GM18870 (cell line): ENCODE data around the gene PHACTR1.
"Not testable (repeated sequence)": the region's sequence is repeated elsewhere in the genome, so short reads cannot be mapped to it uniquely, and the experiment has no call there.

Experiments
- ATAC-seq: cut with Tn5 transposase; IDR thresholded peaks from one replicate; pipeline ENCODE4 v1.9.1; 2021; ENCODE audit warnings: moderate library complexity; ENCODE audit not compliant: unreplicated experiment

The PHACTR1 gene

DNA sequence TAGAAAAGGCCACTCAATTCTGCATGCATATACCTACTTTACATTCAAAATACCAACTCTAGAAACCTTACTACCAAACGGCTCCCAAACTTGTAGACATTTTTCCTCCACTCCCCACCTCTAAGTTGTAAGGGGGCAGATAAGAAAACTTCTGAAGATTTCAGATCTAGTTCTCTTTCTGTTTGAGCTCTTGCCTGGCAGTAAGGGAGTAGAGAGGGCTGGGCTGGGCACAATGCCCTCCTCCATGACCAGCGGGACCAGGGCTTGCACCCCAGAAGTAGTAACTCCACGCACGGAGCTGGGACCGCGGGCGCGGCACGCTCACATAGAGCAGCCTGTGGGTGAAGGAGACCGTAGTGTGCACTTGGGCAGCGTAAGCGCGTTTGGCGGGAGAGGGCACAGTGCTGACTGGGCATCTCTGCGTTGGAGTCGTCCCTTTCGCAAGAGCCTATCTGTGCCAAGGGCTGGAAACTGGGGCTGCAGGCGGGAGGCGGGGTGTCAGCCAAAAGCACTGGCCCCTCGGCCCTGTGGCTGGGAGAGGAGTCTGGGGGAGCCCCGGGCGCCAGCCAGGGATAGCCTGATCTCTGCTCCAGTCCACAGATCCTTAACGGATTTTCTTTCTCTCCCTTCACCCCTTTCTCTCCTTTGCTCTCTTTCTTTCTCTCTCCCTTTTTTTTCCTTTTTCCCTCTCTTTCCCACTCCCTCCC, 32.4 kb downstream of the PHACTR1 start:
- ATAC-seq: no peak

DNA sequence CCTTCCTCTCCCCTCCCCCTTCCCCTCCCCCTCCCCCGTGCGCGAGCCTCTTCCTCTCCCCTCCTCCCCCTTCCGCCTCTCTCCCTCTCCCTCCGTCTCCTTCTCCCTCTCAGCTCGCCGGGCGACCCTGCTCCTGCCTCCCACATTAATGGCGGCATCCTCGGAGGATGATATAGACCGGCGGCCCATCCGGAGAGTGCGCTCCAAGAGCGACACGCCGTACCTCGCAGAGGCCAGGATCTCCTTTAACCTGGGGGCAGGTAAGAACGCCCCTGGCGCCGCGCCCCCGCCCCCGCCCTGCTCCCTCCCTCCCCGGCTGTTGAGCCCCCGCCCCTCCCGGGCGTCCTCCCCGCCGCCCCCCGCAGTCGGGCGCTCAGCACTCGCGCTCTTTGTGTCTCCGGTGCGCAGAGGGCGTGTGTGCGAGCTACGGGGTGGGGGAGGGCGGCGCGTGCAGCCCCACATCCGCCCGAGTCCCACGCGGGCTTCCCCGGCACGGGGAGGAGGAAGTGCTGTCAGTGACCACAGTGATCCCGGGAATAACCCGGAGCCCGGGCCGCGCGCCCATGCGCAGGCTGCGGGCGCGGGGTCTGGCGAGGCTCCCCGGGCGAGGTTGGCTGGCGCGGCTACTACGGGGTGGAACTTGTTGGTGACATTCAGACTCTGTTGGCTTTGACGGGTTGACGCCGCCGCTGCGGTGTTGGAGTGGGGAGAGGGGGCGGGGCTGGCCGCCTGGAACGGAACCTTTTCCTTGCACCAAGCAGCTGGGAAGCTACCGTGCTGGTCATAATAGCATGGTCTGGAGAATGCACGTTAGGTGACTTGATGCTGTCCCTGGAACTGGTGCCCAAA, 33.2 kb downstream of the PHACTR1 start:
- ATAC-seq: no peak

DNA sequence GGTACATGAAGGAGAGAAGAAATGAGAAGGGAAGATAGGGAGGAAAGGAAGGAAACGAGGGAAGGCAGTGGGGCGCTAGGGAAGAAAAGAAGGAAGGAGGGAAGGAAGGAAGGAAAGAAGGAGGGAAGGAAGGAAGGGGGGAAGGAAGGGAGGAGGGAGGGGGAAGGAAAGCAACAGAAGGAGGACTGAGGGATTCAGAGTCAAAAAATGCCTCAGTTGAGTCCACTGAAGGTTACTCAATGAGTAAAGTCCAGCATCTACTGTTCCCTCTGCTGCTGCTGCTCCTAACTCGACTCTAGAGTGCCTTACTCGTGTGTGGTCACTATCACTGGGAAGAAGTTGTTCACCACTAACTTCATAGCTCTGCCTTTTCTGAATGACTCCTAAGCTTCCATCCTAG, 33.8 kb downstream of the PHACTR1 start:
- no peak for ATAC-seq

DNA sequence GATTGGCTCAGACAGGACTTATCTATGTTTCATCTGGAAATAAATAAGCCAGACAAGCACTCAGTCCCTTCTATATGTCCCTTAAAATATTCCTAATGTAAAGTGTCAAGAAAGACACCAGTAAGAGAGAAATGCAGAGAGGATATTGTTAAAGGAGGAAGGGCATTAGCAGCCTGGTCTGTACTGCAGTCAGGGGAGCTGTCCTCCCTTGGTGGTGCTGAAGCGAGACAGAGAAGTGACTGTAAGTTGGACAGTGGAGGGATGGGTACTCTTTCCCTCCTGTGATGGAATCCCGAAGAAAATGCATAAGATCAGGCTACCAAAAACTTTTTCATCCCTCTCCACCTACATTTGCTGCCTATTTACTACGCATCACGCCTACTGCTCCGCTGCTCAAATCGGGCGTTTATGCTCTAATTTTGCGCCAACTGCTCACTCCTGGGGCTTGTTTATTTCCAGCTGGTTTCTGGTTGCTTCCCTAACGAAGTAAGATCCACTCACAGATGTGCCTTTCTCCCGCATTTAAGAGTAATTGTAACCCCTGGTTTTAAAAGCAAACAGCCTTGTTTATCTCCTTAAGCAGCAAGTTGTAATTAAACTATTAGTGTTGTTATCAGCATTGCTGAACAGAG, 35.2 kb downstream of the PHACTR1 start:
- no peak for ATAC-seq

DNA sequence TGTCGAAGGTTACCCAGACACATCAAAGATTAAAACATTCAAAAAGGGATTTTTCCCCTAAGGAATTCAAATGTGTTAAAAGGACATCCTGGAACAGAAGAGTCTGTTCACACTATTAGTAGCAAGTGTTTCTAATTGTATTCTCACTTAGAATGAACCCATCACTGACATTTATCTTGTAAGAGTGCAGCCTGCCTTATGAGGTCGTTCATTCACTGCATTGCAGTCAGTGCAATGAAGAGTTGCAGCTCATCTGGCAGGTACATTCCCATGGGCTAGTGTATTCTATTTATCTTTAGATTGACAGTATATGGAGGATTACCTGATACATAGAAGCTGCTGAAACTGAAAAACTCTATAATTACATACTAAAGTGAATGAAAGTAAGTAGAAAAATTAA, 36.5 kb downstream of the PHACTR1 start:
- no peak for ATAC-seq

DNA sequence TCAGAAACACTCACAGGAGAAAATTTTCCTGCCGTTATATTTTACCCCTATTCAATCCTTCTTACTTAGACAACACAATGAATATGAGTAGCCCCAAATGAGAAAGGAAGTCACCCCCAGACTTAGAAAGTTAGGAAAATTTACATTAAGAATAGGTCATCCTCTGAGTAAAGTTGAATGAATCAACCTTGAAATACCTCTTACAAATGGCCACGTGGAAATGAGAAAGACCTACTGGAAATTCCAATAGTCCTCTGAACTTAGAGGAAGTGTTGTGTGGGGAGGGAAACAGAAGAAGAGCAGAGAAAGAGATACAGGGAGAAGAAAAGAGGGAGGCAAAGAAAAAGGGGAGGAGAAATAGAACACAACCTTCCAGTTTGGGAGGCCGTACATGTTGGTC, 43.7 kb downstream of the PHACTR1 start:
- no peak for ATAC-seq

DNA sequence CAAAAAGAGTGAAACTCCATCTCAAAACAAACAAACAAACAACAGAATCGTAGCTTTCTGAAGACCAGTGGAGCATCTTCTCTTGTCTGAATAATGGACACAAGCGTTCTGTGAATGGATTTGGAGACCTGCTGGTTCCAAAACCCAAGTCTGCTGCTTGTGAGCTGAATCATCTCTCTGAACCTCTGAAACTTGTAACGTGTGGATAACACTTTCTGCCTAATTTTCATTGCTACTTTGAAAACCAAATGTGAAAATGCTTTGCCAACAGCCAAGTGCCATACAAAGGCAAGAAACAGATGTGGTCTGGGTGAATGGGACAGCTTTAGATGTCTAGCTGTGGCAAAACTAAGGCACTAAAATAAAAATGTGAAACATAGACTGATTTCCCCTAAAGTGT, 44.3 kb downstream of the PHACTR1 start:
- ATAC-seq: no peak

DNA sequence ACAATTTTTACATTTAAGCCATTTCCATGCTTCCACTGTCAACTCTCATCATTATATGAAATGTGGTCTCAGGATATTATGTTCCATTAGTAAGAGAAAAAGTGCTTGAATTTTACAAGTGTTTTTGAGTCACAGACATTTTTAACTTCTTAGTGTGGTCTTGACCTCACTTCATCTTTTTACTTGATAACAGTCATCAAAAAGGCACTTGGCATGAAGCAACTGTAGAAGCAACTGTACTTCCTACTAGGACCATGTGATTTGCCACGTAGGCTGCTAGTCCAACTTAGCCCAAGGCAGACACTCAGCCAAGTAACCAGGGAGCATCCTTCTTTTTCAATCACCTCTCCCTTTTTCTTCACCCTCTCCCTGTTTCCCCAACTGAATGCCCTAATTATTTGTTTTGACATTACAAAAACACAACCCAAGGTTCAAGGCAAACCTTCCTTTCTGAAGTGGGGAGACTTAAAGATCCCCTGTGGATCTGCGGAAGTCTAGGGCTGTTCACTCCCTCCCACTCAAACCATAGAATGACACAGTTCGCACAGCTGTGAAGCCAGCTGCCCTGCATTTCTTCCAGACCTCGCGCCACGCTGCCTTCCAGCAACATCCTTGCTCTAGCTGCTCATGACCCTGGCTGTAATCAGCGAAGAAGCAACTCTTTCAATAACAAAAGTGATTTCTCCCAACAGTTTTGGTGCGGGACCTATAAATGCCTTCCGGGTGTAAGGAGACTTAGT, 45.0 kb downstream of the PHACTR1 start:
- no peak for ATAC-seq

DNA sequence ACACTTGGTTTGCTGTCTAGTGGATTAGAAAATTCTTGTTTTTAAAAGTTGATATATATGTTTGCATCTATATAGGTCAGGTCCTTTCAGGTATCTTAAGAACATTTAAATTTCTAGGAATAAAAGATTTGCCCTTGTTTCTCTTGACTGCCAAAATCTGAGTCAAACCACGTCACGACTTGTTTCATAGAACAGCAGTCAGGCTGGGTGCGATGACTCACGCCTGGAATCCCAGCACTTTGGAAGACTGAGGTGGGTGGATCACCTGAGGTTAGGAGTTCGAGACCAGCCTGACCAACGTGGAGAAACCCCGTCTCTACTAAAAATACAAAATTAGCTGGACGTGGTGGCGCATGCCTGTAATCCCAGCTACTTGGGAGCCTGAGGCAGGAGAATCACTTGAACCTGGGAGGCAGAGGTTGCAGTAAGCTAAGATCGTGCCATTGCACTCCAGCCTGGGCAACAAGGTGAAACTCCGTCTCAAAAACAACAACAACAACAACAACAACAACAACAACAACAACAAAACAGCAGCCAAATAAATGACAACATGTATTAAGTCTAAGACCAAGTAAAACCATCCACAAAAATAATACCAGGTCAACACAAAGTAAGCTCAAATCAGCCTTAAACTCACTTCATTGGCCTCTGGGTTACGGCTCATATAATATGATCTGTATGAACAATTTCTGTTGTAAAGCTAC, 46.3 kb downstream of the PHACTR1 start:
- not testable (repeated sequence) for ATAC-seq

DNA sequence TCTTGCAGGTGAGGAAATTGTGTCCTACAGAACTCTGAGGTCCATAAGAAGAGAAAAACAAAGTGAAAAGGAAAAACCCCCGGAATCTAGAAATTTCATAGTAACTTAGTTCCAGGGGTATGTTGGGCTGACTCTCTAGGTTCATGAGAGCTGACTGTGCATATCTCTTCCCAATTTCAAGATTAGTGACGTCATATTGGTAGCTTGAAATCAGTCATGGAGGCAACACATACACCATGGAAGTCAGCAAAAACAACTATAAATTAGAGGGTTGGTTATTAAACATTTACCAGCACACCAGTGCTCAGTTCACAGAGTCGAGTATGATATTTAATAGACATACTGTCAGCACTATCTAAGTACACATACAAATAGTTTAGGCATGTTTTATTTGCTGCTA, 49.8 kb downstream of the PHACTR1 start:
- no peak for ATAC-seq

DNA sequence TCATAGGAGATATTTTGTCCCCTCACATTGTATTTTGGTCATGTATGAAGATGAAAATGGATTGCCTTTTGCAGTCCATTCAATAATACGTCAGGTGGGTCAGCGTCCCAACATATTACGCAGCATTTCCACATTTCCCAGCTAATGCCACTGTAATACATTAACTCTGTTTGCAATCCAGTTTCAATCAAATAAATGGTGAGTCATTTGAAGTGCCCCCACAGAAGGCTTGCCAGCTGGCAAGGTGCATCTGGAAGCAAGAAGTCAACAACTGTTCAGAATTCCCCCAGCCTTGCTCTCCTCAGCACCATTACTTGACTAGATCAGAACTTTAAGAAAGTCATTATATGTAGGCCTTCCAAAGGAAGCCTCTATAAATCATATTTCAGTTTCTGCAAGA, 50.4 kb downstream of the PHACTR1 start:
- ATAC-seq: no peak

DNA sequence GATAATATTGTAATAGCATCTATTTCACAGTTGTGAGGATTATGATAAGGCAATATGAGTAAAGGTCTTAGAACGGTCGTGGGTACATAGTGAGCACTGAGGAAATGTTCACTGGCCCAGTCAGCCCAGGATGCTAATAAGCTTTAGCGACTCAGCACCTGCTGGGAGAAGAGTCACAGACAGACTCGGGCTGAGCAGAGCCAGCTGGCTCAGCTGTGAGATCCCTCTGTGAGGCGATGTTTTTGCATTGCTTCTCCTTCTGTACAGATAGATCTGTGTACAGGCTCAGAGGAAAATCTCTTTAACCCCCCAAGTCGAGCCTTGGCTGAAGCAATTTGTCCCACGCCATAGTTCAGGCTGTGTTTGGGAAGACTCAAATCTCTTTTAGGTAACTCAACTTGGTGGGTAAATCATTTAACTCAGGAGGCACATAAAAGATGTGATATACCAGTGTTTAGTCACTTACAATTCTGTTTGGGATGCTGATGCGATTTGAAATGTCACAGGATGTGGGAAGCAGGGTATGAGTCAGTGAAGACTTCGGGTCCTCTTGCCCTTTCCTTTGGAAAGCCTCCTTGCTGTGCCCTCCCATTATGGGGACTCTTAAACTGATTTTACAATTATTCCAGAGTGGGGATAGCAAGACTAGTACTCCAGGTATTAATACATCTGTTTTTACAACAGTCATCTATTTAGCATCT, 53.1 kb downstream of the PHACTR1 start:
- ATAC-seq: no peak

DNA sequence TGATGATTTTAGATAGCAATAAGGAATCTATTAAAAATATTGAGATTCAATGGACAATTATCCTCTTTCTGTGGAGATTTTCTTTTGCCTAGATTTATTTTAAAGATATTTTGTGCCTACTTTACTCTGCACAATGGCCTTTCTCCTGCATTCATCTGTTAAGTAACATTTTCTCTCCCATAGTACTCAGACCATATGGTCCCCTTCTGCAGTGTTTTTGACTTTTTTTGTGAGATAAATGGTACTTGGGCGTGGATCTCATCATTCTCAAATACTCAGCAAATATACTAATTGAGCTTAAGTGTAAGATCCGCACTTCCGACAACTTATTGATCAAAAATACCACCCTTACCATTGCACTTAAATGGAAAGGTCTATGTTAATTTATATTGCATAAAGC, 55.8 kb downstream of the PHACTR1 start:
- no peak for ATAC-seq

DNA sequence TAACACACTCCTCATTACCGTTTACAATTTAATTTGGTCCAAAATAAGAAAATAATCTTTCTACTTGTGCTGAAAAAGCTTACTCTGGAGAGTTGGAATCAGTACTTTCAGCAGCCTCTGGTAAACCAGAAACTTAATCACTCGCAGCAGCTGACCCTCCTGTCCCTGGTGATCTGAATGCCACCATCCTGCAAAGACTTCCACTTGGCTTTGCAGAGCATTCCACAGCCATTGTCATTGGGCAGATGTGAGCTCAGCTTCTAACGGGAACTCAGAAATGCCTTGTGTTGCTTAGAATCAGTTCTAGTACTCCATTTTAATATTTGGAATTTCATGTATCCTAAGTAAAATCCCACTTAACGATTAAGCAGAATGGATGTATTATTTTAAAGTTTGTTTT, 59.7 kb downstream of the PHACTR1 start:
- ATAC-seq: no peak

DNA sequence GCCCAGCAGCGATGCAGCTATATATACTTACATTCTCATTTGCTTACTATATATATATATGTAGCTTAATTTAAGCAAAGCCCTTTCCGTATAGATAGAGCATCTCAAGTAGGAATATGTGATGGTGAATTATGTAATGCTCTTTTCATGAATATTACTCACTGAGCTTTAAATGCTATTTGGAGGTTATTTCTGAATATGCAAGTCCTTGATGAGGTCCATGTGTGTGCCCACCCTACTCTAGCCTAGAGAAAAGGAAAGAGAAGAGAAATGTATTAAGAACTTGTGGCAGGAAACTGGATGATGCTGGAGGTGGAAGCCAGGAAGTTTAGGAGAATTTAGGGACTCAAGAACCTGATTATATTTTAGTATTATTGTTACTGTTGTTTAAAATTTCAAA, 63.2 kb downstream of the PHACTR1 start:
- ATAC-seq: no peak

DNA sequence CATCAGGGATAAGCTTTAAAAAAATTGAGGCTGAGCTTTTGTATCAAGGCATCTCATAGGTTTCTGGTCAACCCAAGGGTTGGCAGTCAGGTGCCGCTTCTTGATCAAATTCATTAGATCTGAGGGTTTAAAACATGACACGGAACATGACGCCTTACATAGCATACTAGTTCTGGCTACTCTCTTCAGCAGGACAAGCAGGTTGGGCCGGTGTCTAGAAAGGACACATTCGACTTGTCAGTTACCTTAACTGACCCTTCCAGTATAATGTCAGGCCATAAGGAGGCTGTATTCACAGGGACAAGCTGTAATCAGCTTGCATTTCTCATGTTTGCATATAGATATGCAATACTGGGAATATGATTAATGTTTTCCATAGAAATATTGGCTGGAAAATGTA, 65.6 kb downstream of the PHACTR1 start:
- ATAC-seq: no peak

DNA sequence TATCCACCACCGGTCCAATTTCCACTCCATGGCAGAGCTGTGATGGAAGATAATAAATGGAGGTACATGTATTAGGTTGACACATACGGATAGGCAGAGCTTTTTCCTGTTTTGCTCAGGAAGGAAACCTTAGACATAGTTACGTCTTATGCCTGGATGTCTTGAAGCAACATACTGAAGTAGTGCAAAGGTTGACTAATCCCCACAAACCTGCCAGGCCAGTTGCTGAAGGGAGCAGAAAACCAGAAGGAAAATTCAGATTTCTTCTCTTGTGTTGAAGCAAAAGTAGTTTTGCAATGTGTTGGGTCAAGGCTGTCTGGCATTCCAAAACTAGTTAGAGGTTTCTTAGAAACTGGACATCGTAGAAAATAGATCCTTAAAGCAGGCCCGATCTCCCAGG, 68.7 kb downstream of the PHACTR1 start:
- ATAC-seq: no peak

DNA sequence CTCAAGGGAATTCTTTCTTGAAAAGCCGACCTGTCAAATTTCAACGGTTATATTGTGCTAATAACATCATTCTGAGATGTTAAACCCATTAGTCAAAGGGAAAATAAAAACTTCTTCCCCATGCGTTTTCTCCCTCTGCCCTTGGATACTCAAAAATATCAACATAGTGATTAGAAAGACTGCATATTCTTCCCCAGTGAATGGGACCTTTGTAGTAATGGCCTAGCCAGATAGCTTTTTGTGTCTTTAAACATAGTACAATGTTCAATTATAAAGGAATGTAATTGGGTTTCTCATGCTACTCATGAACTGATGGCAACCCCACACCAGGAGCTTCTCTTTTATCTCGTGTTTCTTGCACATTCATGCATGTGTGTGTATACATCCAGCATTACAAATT, 69.4 kb downstream of the PHACTR1 start:
- no peak for ATAC-seq

DNA sequence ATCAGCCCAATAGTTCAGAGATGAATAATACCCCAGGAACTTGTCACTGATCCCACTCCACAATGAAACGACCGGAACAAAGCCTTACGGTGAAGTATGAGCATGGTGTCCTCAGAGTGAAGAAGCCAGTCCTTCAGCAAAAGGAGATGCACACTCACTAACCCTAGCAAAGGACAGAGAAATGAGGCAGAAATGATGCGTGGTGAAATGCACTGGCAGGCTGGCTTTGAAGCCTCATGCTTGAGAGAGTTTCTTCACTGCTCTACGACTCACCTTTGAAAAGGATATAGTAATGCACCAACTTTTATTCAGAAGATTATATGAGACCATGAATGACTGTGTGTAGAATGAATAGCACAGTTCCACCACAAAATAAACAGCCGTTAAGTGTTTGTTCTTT, 74.8 kb downstream of the PHACTR1 start:
- ATAC-seq: no peak

DNA sequence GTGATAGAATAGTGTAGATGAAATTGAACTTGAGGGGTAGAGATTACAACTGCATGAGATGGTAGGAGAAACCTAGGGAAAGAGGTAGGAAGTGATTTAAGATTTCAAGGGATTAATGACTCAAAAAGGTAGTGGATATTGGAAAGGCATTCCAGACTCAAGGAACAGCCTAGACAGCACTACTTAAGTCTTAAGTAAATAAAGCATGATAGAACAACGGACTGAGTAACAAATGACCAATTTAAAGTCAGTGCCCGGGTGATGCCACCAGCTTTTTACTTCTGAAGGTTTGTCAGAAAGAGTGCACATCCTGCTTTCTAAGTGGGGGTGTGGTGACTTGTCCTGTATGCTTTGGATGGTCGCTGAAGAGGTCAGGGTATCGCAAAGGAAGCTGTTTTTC, 81.8 kb downstream of the PHACTR1 start:
- ATAC-seq: no peak
